ENCODE results near the gene TIMM29. TPM values are rescaled to one million over a fixed set of nuclear protein-coding genes. Genes with fewer than 3 reads are reported as not detected.
"Not testable (repeated sequence)": the region's sequence is repeated elsewhere in the genome, so short reads cannot be mapped to it uniquely, and the experiment has no call there.

Gene TIMM29
- total and polyA plus RNA-seq, 9 of the 15 experiments (the other 6 are each of a cell fraction or from before 2014, with no cell fraction given) = 2.4 to 29.4 (median 16.3) TPM

- 94% methylated on average over 15 of the region's 19 CpGs for WGBS (ENCODE audit: insufficient coverage, low coverage, missing lambda C conversion rate)
- DNase-seq (ENCODE audit: extremely low read depth in 1 of 4, low spot score in 3 of 4); H4K20me1 ChIP-seq (replicated peaks; ENCODE audit: control insufficient read depth, insufficient read depth, low read length); H3K9me1 ChIP-seq (ENCODE audit: control insufficient read depth, insufficient read depth, low read length); ATAC-seq; intact Hi-C loops (cut with micrococcal nuclease); in situ Hi-C loops (cut with MboI); H3K9me3 ChIP-seq (replicated peaks; ENCODE audit: control insufficient read depth, insufficient read depth, low read depth, low read length); H3K36me3 ChIP-seq (ENCODE audit: control insufficient read depth, insufficient read depth, low read length); H3K27me3 ChIP-seq (ENCODE audit: control insufficient read depth in 2 of 2, insufficient read depth in 2 of 2, low read length in 2 of 2); H2AFZ ChIP-seq (ENCODE audit: low read depth, low read length); BruUV-seq (replicated peaks); CTCF ChIA-PET (ENCODE audit: low intra/inter-chr PET ratio): not testable (repeated sequence)
- FAIRE-seq = peak; percentile 84
- Histone ChIP-seq H3K9ac (ENCODE audit: insufficient read depth in 1 of 2, low read depth in 2 of 2, low read length in 2 of 2) (peak overlapping the region; percentile 94 to 98; a peak in 3 of 4 replicates), H3K4me2 (ENCODE audit: insufficient read depth, low read length) (peak overlapping the region; percentile 90), H3K79me2 (ENCODE audit: control insufficient read depth, insufficient read depth, low read length) (peaks cover 46% of the 10 kb centered on the region), H3K4me1 (replicated peaks in 1 of 2; ENCODE audit: control insufficient read depth in 2 of 2, insufficient read depth in 2 of 2, low read length in 2 of 2) (peaks cover 11 to 23% of the 10 kb centered on the region in 2 experiments; a peak in 4 of 5 replicates), H3K4me3 (peak overlapping the region; percentile 99), H3K27ac (ENCODE audit: extremely low read depth, low read depth, low read length) (peak overlapping the region; percentile 93; the same call in 2 of the 3 replicates)
- POLR2A ChIA-PET = interaction anchor here (0.6 to 1.5 kb wide), 3 partner anchors 8 to 48 kb away, joined by 3 to 5 read pairs (median 3); no protein-coding TSS in a partner anchor
- TF ChIP-seq BCOR (IDR thresholded peaks at IDR 0.05) = 0 out of 2 replicates have a peak, but pooled peaks have one; percentile 24
- peak in 1 of 2 experiments; percentile 57; a peak in 1 of 4 replicates for TF ChIP-seq MLLT1 (IDR thresholded peaks at IDR 0.05)
- TF ChIP-seq MBD2 (IDR thresholded peaks at IDR 0.05; ENCODE audit: borderline replicate concordance, low read depth) = 0 out of 2 replicates have a peak, but pooled peaks have one; percentile 19
Measured at GRCh38 chr19:10959277-10959968, 30.8 kb downstream of the TIMM29 start.

Data from K562 (cell line).